Caki2 (cell line): ENCODE data around the gene ABCA7. TPM values are rescaled to one million over a fixed set of nuclear protein-coding genes. Genes with fewer than 3 reads are reported as not detected.

Experiments used
- DNase-seq: peaks from one replicate; pipeline ENCODE4 v3.0.0-alpha.2; 2015; ENCODE audit warnings: low read depth
- in situ Hi-C: cut with HindIII; loops from 2 replicates; pipeline ENCODE4 v1.10.0; 2016; ENCODE audit warnings: low sequenced_read_pairs, low pct_unique_long_range_greater_than_20kb, mixed read lengths
- total RNA-seq: library from RNA; depleted of rRNA; stranded (reverse); fragments of >200 nt; shearing (Covaris generic); gene quantifications from 2 replicates; pipeline ENCODE4 v1.2.3, GENCODE V29; 2014; ENCODE audit warnings: low replicate concordance

ABCA7 gene
- total RNA-seq, 1 experiment from 2014 or later = 32.1 TPM

GRCh38 chr19:1047696-1048147, 7.8 kb downstream of the ABCA7 start:
- in situ Hi-C loops = no loop called here
- no peak for DNase-seq

- no peak for DNase-seq
- in situ Hi-C loops = no loop called here
These were observed 9.2 kb downstream of the ABCA7 start for GRCh38 chr19:1049106-1049505.

- no peak for DNase-seq
- in situ Hi-C loops = no loop called here
These were observed 9.9 kb downstream of the ABCA7 start for GRCh38 chr19:1049800-1050199.

- in situ Hi-C loops = no loop called here
- no peak for DNase-seq
These were observed 11.3 kb downstream of the ABCA7 start for GRCh38 chr19:1050989-1051788.

- in situ Hi-C loops = no loop called here
- DNase-seq = no peak
These were observed 11.9 kb downstream of the ABCA7 start for GRCh38 chr19:1051791-1052190.

- no peak for DNase-seq
- in situ Hi-C loops = no loop called here
These were observed 12.6 kb downstream of the ABCA7 start for GRCh38 chr19:1052349-1052975.

- in situ Hi-C loops = no loop called here
These were observed 13.5 kb downstream of the ABCA7 start for GRCh38 chr19:1053176-1054101.

GRCh38 chr19:1054102-1055027, 14.5 kb downstream of the ABCA7 start:
- in situ Hi-C loops = no loop called here
- no peak for DNase-seq

More at GRCh38 chr19:1053176-1054101, 13.5 kb downstream of the ABCA7 start:
- no peak for DNase-seq

- in situ Hi-C loops = no loop called here
- DNase-seq = no peak
These were observed 15.1 kb downstream of the ABCA7 start for GRCh38 chr19:1055028-1055425.

GRCh38 chr19:1055886-1056620, 16.1 kb downstream of the ABCA7 start:
- DNase-seq = no peak
- in situ Hi-C loops = no loop called here

- in situ Hi-C loops = no loop called here
- no peak for DNase-seq
These were observed 17.4 kb downstream of the ABCA7 start for GRCh38 chr19:1057176-1057855.

GRCh38 chr19:1058112-1058511, 18.2 kb downstream of the ABCA7 start:
- DNase-seq = no peak
- in situ Hi-C loops = no loop called here

GRCh38 chr19:1060689-1061088, 20.8 kb downstream of the ABCA7 start:
- in situ Hi-C loops = no loop called here

GRCh38 chr19:1061987-1062386, 22.1 kb downstream of the ABCA7 start:
- DNase-seq = no peak
- in situ Hi-C loops = no loop called here

More at GRCh38 chr19:1060689-1061088, 20.8 kb downstream of the ABCA7 start:
- DNase-seq = no peak

GRCh38 chr19:1062387-1063029, 22.6 kb downstream of the ABCA7 start:
- in situ Hi-C loops = no loop called here
- no peak for DNase-seq
